Activated naive CD8-positive, alpha-beta T cell treated with anti-CD3 and anti-CD28 coated beads, Interleukin-2, amount 50 U/mL, for 16 hours (primary cell): ENCODE results near the gene MEIS2.

Experiments used
- DNase-seq: peaks from one replicate; pipeline ENCODE4 v3.0.0-alpha.2; 2020; ENCODE audit warnings: low read depth, low spot score

MEIS2 gene

DNA sequence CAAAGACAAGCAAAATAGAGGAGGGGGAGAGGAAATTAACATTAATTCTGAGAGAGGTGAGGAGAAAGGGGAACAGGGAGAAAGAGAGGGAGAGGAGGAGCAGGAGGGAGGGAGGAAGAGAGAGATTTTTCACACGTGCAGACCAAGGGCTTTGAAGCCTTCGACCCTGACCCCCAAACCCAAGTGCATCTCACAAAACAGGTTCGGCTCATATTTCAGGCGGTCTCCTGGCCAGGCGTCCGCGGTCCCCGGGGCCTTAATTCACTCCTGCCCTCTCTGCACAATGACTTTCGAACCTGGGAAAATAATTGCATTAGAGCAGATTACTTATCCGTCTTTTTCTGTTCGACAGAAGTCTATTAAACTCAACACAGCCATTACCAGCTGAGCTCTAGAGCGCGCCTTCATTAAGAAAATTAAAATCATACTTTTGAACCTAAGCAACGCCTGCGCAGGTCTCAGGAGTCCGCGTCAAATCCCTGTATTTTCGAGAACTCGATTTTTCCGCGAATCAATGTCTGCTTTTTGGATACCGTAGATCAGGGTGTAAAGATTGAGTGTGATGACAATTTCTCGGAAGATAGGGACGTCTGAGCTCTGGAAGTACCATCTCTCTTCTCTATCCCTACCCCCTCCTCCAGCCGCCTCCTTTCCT lies 220.7 kb downstream of the MEIS2 start:
- DNase-seq: no peak

DNA sequence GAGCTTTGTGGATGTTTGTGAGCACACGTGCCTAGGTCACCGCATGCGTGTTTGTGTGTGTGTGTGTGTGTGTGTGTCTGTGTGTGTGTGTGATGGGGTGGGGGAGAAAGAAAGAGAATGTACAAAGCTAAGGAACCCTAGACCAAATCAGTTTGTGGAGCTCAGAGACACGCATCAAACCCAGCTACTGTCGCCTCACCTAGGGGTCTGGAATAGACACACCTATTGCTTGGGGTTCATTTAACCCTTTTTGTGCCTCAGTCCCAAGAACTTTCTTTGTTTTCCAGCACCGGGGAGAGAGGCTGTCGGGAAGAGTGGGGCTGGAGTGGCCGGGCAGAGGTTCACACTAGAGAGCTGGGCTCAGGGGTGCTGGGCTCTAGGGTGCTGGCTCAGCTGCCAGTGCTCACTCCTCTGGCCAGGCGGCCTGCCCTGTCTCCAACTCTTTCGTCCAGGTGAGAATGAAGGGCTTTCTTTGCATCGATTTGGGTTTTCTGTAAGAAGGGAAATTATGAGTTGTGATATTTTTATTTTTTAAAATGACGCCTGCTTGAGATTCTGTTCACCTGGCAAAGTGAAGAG lies 221.6 kb downstream of the MEIS2 start:
- no peak for DNase-seq

DNA sequence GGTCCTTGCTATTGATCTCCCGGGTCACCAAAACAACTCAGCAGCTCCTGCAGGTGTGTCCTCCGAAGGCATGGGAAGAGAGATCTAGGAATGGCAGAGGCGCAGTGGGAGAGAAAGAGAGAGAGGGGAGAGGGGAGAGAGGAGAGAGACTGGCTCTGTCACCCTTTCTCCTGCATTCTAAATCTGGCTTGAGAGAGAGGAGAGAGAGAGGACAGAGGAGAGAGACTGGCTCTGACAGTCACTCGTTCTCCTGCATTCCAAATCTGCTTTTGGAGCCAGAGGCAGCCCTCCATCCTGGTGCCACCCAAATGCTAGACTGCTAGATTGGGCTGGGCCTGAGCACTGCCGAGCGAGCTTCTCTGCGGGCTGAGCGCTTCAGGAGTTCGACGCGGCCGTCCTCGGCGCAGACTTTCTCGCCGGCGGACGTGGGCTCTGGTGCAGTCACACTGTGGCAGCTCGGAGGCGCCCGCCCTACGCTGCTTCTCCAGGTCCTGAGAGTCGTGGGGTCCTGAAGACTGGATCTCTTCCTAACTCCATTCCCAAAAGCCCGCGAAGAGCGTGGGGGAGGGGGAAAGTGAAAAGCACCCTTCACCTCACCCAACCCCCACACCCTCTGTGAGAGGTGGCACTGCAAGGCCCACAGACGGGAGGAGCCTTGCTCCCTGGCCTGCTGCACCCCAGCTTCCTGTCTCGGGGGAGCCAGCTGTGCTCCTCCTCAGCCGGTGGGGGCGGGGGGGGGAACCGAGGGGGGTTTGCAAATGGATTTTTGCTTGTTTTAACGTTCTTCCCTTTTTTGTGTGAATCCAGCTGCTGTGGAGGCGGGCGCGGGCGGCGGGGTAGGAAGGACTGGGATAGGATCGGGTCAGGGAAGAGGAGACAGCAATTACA lies 222.3 kb downstream of the MEIS2 start:
- no peak for DNase-seq

DNA sequence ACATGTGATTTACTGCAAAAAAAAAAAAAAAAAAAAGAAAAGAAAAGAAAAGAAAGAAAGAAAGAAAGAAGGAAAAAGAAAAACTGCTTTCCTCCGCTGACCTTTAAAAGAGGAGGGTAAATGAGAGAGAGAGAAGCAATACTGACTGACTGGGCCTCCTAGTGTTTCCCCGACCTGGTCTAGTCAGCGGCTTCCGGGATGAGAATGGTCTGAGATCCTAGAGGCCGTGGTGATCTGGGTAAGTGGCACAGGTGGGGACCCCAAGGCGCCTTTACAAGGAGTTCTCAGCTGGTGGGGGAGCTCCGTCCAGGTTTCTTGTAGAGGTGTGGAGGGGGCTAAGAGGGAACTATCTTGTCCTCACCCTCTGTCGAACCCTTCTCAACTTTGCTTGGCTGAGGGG lies 223.1 kb downstream of the MEIS2 start:
- no peak for DNase-seq

DNA sequence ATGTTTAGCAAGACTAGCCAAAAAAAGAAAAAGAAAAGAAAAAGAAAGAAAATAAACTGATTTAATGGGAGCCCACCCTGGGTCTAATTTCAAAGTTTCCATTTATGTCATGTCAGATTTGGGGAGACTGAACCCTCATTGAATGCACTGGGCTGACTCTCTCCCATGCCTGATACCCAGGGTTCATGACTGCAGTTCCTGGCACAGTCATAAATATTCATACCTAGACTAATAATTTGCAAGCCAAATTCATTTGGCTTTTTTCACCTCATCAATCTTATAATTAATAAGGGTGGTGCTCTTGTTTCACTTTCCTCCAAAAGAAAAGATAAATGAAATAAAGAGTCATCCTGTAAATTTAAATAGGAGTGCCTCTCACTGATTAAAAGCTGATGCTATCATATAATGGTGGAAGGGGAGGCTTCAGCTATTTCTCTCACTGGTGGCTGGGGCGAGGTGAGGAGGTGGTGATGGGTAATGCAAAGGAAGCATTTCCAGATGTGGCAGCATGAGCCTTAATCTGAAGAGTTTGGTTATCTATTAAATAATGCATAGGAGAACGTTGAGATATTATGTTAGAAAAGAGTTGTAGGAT lies 224.5 kb downstream of the MEIS2 start:
- DNase-seq: no peak

- no peak for DNase-seq
Observed at GRCh38 chr15:36874930-36875329, 225.4 kb downstream of the MEIS2 start.

- no peak for DNase-seq
Observed at GRCh38 chr15:36867436-36867835, 232.9 kb downstream of the MEIS2 start.

DNA sequence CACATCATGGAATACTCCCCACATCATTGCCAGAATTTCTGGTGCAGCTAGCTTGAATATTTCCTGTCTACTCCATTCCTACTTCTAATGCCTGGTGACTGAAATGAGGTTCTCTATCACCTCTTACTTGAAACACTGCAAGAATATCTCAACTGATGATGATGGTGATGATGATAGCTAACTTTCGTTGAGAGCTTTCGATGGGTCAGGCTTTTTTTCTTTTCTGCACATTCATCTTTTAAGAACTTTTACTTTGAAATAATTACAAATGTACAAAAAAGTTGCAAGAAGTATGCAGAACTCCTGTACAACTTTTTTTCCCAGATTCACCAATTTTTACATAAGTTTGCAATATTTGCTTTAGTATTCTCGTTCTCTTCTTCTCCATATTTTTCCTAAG lies 233.5 kb downstream of the MEIS2 start:
- DNase-seq: no peak

DNA sequence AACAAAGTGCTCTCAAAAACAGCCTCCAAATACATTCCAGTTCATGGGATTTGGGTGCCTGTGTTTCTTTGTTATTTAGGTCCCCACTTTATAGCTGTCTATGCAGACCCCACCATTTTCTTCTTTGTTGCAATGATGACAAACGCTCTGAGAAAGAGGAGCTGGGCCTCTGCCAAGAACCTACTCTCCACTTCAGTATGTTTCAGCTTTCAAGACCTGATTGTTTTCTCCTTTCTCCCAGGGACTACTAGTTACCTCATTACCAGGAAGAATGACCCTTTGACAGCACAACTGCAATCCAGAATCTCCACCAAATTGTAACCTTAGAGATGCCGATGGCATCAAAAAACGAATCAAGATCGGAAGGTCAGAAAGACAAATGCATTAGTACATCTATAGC lies 236.8 kb downstream of the MEIS2 start:
- no peak for DNase-seq

GRCh38 chr15:36860792-36861191 lies 239.6 kb downstream of the MEIS2 start:
- DNase-seq: no peak

DNA sequence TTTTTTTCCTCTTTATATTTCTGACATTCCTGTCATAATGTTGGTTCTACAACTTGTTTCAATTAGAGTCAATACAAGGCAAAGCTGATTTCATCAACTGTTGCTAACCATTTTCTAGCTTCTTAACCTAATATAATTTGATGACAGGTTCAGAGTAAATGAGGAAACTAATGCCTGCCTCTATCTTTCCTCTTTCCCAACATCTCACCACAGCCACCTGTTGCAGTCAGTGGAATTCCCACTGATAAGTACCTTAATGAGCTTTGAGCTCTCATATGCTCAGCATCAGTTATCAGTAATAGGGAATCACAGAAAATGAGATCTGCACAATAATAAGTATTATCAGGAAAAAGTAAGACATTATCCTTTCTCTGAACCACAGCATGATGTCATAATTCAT lies 241.9 kb downstream of the MEIS2 start:
- DNase-seq: no peak

GRCh38 chr15:36856339-36856973 lies 243.9 kb downstream of the MEIS2 start:
- DNase-seq: no peak

GRCh38 chr15:36850864-36851263 lies 249.5 kb downstream of the MEIS2 start:
- DNase-seq: no peak

DNA sequence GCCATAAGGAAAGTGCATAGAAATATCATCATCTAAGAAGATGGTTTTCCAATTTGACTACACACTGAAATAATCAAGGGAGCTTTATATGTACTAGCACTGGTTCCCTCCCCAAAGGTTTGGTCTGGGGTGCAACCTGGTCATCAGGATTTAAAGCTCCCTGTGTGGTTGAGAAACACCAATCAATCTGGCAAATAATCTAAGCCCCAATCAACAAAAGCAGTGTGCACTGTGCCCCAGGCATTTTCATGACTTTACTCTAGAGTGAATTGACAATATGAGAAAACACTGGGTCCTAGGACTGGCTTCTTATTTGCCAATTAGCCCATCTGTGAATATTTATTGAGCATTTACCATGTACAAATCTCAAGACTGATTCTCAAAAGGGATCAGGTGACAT lies 255.1 kb downstream of the MEIS2 start:
- DNase-seq: no peak

GRCh38 chr15:36844534-36844998 lies 255.8 kb downstream of the MEIS2 start:
- no peak for DNase-seq

DNA sequence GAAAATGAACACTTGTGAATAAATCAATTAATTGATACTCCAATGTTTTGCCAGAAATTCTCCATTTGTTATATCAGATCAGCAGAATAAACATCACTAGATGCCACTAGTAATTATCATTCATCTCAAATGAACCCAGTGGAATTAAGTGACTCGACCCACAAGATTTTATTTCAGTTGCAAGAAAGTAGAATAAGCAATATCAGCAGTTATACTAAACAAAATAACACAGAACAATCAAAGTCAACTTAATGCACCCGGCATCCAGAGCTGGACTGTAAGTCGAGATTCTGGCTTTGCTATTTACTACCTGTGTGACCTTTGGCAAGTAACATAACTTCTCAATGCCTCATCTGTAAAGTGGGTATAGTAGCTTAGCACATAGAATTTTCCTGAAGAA lies 256.5 kb downstream of the MEIS2 start:
- DNase-seq: no peak

DNA sequence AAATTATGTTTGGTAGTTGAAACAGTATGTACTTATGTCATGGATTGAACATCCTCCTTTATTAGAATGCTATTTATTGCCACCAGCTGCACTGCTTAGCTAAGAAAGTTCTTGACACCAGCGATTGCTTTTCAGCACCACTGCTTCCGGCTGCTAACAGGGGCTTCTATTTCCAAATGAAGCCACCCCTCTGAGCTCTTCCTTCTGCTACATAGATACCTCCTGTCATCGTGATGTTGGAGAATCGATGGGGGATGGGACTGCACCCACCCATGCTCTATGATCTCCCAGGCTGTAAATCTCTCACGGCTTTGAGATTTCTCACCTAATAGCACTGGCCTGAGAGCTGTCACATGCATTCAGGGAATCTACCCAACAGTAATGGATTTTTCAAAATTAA lies 259.2 kb downstream of the MEIS2 start:
- DNase-seq: no peak
